Hepatic stellate cell (primary cell): ENCODE data around the gene ZIC5.

ENCODE experiments used
- DNase-seq: peaks from one replicate; pipeline ENCODE4 v3.0.0; 2011; ENCODE audit warnings: low spot score

The ZIC5 gene

DNA sequence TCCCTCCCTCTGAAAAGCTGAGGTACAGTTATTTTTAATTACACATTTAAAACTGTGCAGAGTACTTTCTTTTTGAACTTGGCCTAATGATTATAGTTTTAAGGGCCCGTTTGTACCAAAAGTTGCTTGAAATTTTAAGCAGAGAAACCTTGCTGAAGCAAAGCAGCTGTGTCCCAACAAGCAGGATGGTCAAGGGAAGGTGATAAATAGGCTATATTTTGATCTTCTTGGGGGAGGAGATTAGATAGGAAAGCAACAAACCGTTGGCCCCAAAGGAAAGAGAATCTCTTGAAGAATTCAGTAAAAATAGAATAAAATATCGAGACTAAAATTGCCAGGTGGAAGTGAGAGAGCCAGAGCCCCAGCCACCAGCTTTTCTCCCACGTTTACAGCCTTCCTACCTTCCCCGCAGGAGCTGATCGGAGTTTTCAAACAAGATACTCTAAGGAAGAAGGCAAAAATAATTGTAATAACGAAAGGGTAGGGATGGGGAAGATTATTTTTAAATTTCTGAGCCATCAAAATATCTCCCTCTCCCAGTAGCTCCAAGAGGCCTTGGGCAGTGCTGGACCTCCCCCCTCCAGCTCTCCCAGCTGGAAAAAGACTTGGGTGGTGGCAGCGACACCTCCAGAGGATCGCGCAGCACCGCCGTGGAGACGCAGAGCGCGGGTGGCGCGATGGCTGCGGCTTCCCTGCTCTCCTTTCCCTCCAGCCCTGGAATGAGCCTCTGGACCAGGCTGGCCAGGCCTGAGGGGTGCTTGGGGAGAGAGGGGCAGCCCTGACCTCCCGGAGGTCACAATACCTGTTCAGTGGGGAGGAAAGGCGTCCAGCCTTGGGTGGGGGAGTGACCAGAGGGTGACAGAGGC, 15.8 kb upstream of the ZIC5 start:
- no peak for DNase-seq

- DNase-seq, result no peak
Observed at GRCh38 chr13:99986741-99987140, 15.2 kb upstream of the ZIC5 start.

DNA sequence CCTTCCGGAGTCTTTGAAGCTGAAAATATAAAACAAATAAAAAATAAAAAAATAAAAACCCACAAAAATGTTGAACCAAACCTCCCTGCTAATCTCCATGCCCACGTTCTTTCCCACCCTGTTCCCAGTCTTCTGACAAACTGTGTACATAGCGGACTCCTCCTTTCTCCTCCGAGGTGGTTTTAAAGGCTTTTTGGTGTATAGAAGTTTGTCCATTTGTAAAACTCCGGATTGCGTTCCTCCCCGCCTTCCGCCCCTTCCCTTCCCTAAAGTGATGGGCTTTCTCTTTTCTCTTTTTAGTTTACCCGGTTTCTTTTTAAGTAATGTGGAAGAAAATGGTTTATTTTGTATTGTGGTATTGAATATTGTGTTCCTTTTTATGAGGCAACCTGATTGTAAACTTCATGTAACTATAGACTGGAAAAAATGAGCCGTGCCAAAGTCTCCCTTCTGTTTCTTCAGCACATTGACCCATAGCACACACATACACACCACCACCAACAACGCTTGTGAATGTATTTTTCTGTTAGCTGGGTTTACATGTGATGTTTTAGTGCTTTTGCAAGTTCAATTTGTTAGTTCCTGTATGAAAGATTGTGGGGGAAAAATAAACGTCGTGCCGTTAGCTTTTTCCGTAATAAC, 14.4 kb upstream of the ZIC5 start:
- DNase-seq, result no peak

DNA sequence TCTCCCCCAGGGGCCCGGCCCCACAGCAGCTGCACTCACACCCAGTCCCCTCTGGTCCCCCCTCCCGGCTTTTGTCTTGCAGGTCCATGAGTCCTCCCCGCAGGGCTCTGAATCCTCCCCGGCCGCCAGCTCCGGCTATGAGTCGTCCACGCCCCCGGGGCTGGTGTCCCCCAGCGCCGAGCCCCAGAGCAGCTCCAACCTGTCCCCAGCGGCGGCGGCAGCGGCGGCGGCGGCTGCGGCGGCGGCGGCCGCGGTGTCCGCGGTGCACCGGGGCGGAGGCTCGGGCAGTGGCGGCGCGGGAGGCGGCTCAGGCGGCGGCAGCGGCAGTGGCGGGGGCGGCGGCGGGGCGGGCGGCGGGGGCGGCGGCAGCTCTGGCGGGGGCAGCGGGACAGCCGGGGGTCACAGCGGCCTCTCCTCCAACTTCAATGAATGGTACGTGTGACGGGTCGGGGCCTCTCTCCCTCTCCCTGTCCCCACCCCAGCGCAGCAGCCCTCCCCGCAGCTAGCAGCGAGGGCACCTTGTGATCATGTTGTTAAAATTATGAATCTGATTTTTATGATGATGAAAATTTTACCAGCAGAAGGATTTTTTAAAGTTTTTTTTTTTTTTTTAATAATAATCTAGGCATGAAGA, 13.8 kb upstream of the ZIC5 start:
- DNase-seq, result no peak

- no peak for DNase-seq
Observed at GRCh38 chr13:99984461-99985240, 13.1 kb upstream of the ZIC5 start.

- DNase-seq, result no peak
Observed at GRCh38 chr13:99983499-99984401, 12.2 kb upstream of the ZIC5 start.

- DNase-seq, result no peak
Observed at GRCh38 chr13:99982731-99983498, 11.3 kb upstream of the ZIC5 start.

DNA sequence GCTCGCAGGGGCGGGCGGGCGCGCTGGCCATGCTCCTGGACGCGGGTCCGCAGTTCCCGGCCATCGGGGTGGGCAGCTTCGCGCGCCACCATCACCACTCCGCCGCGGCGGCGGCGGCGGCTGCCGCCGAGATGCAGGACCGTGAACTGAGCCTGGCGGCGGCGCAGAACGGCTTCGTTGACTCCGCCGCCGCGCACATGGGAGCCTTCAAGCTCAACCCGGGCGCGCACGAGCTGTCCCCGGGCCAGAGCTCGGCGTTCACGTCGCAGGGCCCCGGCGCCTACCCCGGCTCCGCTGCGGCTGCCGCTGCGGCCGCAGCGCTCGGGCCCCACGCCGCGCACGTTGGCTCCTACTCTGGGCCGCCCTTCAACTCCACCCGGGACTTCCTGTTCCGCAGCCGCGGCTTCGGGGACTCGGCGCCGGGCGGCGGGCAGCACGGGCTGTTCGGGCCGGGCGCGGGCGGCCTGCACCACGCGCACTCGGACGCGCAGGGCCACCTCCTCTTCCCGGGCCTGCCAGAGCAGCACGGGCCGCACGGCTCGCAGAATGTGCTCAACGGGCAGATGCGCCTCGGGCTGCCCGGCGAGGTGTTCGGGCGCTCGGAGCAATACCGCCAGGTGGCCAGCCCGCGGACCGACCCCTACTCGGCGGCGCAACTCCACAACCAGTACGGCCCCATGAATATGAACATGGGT, 10.6 kb upstream of the ZIC5 start:
- no peak for DNase-seq

DNA sequence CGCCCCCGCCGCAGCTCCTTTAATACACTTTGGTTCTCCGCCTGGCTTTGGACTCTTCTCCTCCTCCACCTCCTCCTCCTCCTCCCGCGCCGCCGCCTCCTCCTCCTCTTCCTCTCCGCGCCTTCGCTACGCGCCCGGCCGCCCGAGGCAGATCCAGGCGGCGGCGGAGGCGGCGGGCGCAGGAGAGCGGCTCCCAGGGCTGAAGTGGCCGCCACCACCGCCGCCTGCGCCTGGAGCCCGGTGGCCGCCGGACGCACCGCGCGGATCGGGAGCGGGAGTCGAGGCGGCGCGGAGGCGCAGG, 10.1 kb upstream of the ZIC5 start, which contains the start of gene ZIC2:
TSS of gene ZIC2 (plus strand) at position 50 of the 301 bp plus-strand sequence. CDS start 281 bp downstream, outside the sequence.
- no peak for DNase-seq

- no peak for DNase-seq
Observed at GRCh38 chr13:99980824-99981734, 9.5 kb upstream of the ZIC5 start.

DNA sequence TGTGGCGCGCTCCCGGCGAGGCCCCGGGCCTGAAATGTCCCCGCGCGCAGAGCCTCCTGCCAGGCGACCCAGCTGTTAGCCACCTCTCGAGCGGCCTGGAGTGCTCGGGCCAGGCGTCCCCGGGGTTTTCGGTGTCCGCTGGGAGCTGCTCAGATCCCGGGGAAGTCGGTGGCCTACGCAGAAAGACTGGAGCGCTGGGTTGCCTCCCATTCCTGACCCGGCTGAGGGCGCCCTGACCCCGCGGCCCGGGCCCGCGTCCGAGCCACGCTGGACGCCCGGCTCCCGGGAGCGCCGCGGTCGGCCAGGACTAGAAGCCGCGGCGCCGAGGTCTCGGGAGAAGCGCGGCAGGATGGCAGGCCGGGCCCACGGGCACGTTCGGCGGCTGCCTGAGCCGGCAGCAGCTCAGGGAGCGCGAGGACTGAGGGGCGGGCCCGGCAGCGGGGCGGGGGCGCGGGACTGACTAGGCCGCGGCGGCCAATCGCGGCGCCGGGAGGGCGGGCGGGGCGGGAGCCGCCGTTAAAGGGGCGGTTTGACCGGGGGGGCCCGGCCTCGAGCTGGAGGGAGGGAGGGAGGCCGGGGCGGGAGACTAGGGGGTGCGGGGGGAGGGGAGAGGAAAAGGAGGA, 8.7 kb upstream of the ZIC5 start:
- peak; percentile 83 for DNase-seq

- DNase-seq, result no peak
Observed at GRCh38 chr13:99979453-99980200, 8.1 kb upstream of the ZIC5 start.

DNA sequence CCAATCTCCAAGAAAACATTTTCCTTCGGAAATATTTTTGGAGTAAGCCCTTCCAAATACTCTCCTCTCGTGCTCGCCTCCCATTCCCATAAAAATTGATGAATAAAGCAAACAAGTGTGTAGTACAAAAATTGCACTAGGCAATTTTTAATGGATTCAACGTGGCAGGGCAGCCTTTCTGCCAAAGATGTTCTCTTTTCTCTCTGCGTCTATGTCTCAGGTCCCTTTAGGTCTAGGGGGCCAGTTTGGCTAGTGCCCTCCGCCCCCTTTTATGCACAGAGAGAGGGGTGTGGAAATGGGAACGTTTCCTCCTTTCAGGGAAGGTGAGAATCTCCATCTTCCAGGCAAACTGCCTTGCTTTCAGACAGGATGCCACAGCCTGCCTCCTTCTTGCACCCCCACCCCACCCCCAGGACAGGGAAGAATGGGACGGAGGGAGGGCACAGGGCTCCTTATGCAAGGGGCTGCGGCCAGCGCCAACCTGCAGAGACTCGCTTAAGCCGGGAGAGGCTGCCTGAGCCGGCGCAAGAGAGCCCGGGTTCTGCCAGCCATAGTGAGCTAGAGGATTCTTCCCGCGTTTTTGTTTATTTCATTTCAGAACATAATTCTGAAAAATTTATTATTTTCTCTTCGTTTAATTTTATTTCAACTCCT, 7.4 kb upstream of the ZIC5 start:
- no peak for DNase-seq

DNA sequence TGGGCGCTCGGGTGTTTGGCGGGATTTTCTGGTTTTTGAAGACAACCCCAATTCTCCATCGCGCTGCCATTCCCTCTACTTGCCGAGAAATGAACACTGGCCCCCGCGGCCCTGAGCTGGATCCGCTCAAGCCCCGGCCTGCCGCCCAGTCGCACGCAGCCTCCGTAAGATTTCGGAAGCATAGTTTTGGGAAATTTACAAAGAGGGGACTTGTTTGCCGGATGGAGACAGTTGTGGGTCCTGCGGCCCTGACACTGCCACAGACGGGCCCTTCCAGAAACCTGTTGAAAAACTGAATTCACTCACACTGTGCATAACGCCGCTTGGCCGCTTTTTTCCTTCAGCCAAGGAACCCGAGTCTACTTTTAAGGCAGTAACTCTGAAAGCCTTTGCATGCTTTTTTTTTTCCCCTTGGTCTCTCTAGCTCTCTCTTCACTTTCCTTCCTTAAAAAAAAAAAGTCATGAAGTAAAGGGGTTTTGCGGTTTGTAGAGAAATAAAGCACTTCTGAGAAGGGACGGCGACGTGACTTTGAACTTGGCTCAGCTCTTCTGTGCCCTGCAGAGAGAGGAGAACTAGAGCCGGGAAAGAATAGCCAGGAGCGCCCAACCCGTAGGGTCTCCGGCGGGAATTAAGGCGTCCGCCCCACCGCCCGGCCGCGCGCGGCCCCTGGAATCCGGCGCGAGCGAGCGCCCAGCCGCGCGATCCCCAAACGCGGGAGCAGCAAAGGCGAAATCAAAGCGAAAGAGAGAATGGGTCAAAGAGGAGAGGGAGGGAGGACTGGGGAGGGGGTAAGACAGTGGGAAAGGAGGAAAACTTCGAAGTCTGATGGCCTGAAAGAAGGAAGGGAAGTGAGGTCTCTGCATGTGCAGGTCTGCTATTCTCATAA, 6.6 kb upstream of the ZIC5 start:
- no peak for DNase-seq

GRCh38 chr13:99977334-99977911, 5.9 kb upstream of the ZIC5 start:
- no peak for DNase-seq

DNA sequence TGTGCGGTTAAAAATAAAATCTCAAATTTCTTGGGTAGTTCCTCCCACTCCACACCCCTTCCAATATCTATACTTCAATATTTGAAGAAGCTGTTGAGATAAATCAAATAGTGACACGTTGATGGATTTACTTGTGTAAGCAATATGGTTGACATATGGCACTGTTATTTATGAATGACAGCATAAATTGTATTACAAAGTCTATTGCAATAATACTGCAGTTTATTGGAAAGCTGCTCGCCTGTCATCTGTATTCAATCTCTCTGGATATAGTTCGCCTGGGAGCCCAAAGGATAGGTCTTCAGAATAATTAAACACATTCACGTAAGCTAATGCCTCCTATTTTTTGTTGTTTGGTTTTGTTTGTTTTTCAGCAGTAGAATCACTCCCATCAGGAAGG, 5.0 kb upstream of the ZIC5 start:
- no peak for DNase-seq
